ENCODE data around the gene SLC34A1.
"Not testable (repeated sequence)": the region's sequence is repeated elsewhere in the genome, so short reads cannot be mapped to it uniquely, and the experiment has no call there.

The SLC34A1 gene

GRCh38 chr5:177384134-177384533 is at the start of gene SLC34A1:
Gene SLC34A1, plus strand, starts transcription at chr5:177384434. Its CDS starts 1,308 bp downstream, at chr5:177385742.
- DNase-seq = no peak

DNA sequence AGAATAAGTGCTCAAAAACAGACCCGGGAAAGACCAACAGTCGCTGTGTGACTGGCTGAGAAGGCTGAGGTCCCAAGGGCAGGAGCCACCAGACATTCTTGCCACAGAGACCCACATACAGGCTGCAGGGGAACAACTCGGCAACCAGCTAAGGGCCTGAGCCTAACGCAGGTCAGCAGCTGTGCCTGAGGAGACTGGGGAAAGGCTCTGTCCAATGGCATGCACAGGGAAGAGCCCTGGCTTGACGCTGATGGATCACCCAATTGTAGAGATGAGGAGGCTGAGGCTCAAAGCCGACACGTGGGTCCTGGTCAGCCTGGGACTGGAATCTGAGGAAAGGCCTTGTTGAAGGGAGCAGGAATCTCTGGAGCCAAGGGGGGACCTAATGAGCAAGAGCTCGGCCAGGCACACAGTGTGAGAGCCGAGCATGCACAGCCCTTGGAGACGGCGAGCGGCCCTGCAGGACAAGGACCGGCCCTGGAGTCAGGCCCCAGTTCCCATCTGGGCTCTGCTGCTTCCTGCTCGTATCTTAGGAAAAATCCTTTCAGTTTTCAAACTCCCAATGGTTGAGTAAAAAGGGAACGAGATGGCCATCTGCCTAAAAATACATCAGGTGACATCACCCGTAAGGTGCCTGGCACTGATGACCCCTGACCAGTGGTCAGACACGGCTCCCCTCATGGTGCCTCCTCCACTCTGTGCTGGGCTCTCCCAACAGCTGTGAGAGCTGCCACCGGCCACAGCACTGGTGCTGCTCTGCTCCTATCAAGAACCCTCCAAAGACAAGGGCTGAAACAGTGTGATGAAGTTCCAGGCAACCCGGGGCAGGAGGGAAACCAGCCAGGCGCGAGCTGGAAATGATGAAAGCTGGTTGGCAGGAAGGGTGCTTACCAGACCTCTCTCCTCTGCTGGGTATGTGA is 49.2 kb upstream of the SLC34A1 start:
- no peak for DNase-seq

DNA sequence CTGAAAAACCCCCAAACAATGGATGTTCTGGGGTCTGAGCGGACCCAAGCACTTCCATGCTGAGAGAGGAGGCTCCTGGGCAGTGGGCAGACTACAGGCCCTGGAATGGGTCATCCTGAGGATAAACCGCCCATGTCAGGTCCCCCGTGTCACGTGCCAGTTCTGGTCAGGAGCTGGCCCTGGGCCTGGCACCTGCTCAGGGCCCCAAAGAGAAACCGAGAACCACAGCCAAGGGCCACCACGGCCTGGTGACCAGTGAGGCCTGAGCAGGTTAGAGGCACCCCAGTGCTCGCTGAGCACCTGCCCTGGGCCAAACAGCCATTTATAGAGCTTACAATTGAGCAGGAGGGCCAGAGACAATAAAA is 48.6 kb upstream of the SLC34A1 start:
- no peak for DNase-seq

DNA sequence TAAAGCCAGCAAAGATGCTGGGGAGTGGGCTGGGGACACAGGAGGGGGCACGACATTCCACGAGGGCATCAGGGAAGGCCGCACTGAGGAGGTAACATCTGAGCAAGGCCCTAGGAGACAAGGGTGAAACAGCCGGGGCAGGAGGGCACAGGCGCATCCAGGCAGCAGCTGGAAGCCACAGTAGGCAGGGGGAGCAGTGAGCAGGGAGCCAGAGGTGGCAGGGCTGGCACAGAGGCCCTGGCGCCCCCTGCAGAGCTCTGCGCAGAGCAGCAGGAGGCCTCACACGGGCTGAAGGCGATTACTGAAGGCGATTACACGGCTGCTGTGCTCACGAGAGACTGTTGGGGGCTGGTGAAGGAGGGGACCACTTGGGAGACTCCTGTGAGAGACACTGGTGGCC is 48.1 kb upstream of the SLC34A1 start:
- DNase-seq = peak; percentile 26 to 42

DNA sequence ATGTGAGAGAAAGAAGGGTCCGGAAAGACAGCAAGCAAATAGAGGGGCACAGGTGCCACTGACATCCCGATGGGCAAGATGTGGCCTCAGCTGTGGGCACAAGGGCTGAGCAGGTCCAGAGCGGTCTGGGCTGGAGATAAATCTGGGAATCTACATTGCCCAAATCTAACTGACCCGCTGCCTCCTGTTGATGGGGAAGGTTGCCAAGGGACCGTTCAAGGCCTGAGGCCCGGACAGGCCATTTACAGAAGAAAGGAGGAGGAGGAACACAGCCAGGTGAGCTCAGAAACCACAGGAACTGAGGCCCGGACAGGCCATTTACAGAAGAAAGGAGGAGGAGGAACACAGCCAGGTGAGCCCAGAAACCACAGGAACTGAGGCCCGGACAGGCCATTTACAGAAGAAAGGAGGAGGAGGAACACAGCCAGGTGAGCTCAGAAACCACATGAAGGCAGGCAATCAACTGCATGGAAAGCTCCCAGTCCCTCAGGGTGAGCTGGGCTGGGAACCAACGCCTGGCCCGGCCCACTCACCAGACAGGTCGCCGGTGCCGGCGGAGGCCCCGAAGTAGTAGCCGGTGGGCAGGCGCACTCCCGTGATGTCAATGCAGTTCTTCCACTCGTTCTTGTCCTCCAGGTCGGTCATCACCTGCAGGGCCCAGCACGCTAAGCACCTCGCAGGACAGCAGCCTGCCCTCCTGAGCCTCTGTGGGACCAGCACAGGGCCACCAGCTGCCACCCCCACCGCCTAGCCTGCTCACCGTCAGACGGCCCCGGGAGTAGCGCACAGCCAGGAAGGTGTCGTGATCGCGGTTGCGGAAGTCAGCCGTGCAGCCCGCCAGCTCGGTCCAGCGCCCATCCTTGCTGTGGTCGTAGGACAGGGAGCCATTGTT is 47.4 kb upstream of the SLC34A1 start:
- DNase-seq = no peak

DNA sequence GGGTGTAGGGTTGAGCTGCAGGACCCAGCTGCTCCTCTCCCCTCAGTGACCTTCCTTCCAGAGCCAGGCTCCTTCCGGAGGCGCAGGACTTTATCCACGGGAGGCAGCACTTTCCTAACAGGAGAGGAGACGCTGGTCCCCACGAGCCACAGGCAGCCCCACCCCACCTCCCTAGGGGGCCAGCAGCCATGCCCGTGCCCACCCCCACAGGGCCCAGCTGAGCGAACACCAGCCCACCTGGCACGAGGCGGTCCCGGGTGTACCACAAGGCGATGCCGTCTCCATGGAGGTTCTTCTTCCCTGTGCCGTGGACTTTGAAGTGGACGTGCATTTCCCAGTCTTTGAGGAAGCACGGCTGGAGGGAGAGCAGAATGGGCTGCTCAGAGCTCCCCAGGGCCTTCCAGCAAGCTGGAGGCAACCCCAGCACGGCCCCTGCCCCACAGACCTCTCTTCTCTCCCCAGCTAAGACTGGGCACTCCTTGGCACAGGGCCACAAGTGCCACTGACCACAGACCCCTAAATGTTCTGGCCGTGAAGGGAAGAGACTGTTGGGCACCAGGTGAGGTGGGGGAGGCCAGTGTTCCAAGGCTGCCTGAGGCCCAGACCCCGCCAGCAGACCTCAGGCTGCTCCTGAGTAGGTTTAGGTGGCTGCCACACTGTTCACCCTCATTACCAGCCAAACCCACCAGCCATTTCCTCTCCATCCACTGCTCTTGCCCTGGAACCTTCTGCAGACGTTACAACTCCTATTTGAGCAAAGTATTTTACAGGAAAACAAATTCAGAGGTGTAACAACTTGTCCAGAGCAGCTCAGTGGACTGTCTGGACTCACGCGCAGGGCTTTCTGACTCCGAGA is 45.8 kb upstream of the SLC34A1 start:
- no peak for DNase-seq

DNA sequence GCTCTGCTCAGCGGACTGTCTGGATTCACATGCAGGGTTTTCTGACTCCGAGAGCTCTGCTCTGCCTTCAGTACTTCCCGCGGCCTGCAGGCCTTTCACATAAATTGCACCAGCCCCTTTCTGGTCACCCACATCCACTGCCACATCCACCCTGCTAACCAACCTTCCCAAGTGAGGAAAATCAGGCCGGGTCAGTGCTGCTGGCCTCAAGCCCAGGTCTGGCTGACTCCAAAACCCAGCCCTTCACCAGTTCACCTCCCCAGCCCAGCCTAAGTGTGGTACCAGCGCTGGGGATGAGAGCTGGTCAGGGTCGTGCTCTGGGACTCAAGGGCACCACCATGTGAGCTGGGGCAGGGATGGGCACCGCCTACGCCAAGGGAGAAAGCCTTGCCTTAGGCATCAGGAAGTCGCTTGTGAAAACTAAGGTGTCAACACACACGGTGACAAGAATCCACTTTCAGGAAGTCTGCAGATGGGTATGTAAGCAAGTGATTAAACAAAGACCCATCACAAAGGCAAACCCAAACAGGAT is 45.1 kb upstream of the SLC34A1 start:
- DNase-seq = no peak

DNA sequence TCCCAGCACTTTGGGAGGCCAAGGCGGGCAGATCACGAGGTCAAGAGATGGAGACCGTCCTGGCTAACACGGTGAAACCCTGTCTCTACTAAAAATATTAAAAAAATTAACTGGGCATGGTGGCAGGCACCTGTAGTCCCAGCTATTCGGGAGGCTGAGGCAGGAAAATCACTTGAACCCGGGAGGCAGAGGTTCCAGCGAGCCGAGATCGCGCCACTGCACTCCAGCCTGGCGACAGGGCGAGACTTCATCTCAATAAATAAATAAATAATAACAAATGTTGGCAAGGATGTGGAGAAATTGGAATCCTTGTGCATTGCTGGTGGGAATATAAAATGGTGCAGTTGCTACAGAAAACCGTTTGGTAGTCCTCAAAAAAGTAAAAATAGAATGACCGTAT is 41.2 kb upstream of the SLC34A1 start:
- DNase-seq = not testable (repeated sequence)

GRCh38 chr5:177343777-177344176 is 40.5 kb upstream of the SLC34A1 start:
- no peak for DNase-seq

DNA sequence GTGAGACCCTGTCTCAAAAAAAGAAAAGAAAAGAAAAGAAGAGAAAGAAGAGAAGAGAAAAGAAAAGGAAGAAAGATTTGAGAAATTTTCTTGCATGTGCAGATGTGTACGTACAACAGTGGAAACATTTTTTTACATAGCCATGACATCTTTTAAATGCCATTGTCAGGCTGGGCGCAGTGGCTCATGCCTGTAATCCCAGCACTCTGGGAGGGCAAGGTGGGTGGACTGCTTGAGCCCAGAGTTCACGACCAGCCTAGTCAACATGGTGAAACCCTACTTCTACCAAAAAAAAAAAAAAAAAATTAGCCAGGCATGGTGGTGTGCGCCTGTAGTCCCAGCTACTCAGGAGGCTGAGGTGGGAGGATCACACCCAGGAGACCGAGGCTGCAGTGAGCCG is 39.3 kb upstream of the SLC34A1 start:
- DNase-seq = no peak

GRCh38 chr5:177346820-177347219 is 37.4 kb upstream of the SLC34A1 start:
- DNase-seq = no peak

DNA sequence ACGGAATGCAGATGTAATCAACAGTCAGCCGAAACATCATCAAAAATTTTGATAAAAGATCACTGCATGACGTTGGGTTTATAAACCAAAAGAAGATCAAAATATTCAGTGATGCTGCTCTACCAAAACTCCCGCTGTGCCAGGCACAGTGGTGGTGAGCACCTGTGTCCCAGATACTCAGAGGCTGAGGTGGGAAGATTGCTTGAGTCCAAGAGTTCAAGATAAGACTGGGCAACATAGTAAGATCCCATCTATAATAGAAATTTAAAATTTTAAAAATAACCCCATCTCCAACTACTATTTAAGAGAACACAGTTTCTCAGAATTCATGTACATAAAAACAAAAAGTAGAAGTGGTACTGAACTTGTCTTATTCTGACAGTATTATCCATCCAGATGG is 36.5 kb upstream of the SLC34A1 start:
- DNase-seq = no peak

- no peak for DNase-seq
Measured at GRCh38 chr5:177349362-177349647, 34.9 kb upstream of the SLC34A1 start.

DNA sequence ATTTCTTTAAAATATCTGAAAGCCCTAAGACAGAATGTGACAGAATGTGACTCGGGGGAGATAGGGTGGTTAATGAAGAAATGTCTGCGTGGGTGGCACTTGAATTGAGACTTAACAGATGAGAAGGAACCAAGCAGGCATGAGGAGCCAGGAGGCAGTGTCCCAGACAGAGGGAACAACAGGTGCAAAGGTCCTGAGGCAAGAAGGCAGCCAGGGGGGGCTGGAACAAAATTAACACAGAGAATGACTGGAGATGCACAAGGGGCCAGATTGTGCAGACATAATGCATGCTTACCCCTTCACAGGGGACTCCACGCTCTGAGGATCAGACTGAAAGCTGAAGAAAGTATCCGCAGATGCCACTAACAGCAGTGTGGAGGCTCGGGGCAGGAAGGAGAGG is 34.5 kb upstream of the SLC34A1 start:
- DNase-seq = no peak

DNA sequence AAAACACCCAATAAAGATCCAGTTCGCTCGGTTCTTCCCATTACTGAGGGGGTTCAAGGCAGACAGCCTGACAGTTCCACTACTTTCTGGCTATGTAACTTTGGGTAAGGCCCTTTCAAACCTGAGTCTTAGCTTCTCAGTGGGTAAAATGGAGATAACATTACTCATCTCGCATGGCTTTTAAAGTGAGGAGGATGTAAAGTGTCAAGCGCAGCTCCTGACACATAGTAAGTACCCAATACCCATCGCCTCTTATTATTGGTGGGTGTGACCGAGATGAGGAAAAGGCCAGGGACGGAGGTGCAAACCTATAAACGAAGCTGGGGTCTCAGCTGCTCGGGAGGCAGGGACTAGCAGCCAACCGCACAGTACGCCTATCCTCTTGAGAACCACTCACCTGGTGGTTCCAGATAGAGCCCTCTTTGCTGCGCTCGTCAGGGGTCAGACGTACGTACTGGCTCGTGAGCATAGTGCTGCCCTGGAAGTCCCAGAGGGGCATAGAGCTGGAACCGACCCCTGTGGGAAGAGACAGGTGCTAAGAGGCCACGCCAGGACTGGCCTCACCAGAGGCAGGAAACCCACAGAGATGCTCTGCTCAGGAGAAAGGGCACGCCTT is 33.4 kb upstream of the SLC34A1 start:
- DNase-seq = no peak

DNA sequence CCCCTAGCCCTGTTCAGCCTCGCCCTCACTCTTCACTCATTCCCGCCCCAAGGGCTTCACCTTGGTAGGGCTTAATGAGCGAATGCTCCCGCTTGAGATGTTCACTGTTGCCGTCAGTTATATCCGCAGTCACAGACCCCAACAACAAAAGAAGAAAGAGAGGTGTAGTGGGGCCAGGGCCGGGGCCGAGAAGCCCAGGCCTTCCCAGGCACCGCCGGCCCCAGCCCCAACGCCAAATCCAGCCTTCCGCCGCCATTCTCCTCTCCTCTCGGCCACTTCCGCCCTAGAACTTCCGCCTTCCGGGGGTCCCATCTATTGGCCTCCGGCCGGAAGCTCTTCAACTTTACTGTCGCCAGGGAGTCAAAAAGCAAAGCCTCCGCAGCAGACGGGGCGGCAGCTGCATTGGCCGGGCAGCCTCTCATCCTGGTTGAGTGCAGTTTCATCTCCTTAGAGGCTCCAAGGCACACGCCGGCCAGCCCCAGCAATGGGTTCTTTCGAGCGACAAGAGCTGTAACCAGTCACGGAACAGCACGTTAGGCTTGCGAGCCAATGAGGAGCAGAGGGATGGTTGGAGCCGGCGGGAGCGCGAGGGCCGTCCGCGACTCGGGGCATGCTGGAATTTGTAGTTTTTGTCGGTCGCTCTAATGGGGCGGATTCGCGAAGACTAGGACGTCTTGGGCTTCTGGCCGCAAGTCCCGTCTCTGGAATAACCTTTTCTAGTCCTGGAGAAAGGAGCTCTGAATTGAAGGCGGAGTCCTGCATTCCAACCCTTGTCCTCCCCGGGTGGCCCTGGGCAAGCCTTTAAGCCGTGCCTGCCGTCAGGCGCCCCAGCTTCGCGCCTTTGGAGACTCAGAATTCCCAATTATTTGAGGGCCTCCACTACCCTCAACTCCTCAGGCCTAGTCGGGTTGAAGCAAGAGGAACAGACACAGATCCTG is 32.6 kb upstream of the SLC34A1 start, which contains the start of gene LMAN2:
TSS of gene LMAN2 (minus strand) at position 277 of the 938 bp plus-strand sequence. CDS start at position 256, 21 bp downstream.
- peak; percentile 89 to 92 for DNase-seq

GRCh38 chr5:177353093-177353492 is 31.1 kb upstream of the SLC34A1 start:
- DNase-seq = no peak

GRCh38 chr5:177354256-177354655 is 30.0 kb upstream of the SLC34A1 start:
- DNase-seq = no peak

- DNase-seq = no peak
Measured at GRCh38 chr5:177354711-177355110, 29.5 kb upstream of the SLC34A1 start.

DNA sequence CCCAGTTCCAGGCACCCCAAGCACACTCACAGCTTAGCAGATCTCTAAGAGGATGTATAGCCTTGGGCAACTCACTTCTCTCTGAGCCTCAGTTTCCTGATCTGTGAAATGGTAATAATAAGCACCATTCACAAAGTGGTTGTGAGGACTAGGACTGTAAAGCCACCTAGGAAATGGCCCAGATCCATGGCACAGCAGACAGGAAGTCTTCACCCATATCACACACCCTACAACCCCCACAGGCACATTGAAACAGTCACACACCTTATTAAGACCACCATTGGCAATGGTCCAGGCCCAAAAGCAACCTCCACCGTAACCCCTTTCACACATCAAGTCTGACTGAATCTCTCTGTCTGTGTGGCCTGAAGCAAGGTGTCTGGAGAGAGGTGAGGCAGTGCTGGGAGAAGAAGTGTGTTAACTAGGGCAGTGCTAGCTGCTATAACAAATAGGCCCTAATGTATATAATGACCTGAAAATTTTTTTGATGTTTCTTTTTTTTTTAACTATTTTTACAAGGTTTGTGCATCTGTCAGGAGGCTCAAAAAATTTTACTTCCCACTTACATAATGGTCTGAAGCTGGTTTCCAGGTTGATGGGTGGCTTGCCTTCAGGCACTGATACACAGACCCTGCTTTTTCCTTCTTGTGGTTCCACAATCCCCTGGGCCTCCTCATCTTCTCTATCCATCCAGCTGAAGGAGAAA is 28.9 kb upstream of the SLC34A1 start:
- DNase-seq = no peak

DNA sequence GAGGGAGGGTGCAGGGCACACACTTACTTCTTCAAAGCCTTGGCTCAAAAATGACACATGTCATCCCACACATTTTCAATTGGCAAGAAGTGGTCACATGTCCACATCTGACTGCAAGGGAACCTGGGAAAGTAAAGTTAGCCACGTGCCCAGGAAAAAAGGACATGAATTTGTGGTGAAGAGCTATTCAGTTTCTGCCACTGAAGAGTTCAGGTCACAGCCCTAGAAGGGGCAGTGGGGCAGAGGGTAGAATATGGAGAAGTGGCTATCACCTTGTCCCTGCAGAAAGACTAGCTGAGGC is 28.4 kb upstream of the SLC34A1 start:
- no peak for DNase-seq

Measured in activated CD4-positive, alpha-beta T cell treated with anti-CD3 and anti-CD28 coated beads, Interleukin-2, amount 50 U/mL, for 48 hours (primary cell).